HG03439 (cell line): ENCODE results near the gene INPP5A.

Experiments used
- ATAC-seq: cut with Tn5 transposase; IDR thresholded peaks from one replicate; pipeline ENCODE4 v1.9.1; 2021; ENCODE audit warnings: mild to moderate bottlenecking, moderate library complexity; ENCODE audit not compliant: unreplicated experiment

Gene INPP5A

GRCh38 chr10:132685101-132685891 lies 147.7 kb downstream of the INPP5A start:
- ATAC-seq, result no peak

GRCh38 chr10:132685921-132686680 lies 148.5 kb downstream of the INPP5A start:
- no peak for ATAC-seq

GRCh38 chr10:132687181-132687892 lies 149.8 kb downstream of the INPP5A start:
- no peak for ATAC-seq

GRCh38 chr10:132687893-132688579 lies 150.4 kb downstream of the INPP5A start:
- ATAC-seq, result no peak

- ATAC-seq, result no peak
Measured at GRCh38 chr10:132688580-132689420, 151.2 kb downstream of the INPP5A start.

- no peak for ATAC-seq
Measured at GRCh38 chr10:132689721-132690360, 152.3 kb downstream of the INPP5A start.

GRCh38 chr10:132690401-132690800 lies 152.8 kb downstream of the INPP5A start:
- ATAC-seq, result no peak

- ATAC-seq, result no peak
Measured at GRCh38 chr10:132690821-132691610, 153.4 kb downstream of the INPP5A start.

GRCh38 chr10:132691711-132692153 lies 154.1 kb downstream of the INPP5A start:
- no peak for ATAC-seq

GRCh38 chr10:132692311-132692710 lies 154.7 kb downstream of the INPP5A start:
- ATAC-seq, result no peak

GRCh38 chr10:132693676-132694075 lies 156.1 kb downstream of the INPP5A start:
- no peak for ATAC-seq

GRCh38 chr10:132696204-132696603 lies 158.6 kb downstream of the INPP5A start:
- no peak for ATAC-seq

- ATAC-seq, result no peak
Measured at GRCh38 chr10:132696728-132697577, 159.4 kb downstream of the INPP5A start.

- ATAC-seq, result no peak
Measured at GRCh38 chr10:132697578-132698200, 160.1 kb downstream of the INPP5A start.

- ATAC-seq, result no peak
Measured at GRCh38 chr10:132698211-132698751, 160.7 kb downstream of the INPP5A start.

- ATAC-seq, result no peak
Measured at GRCh38 chr10:132698761-132699391, 161.3 kb downstream of the INPP5A start.
